IgD-negative memory B cell (primary cell): Measurements from ENCODE around the gene RAB5IF. TPM values are rescaled to one million over a fixed set of nuclear protein-coding genes. Genes with fewer than 3 reads are reported as not detected.

ENCODE experiments used
- H3K27ac Mint-ChIP-seq, 3 donors: one replicate each; pipeline ENCODE4 v1.8.0; 2020 to 2022; ENCODE audit warnings: mild to moderate bottlenecking in 3 of 3, mixed read lengths in 3 of 3, moderate library complexity in 1 of 3
- H3K27me3 Mint-ChIP-seq: one replicate; pipeline ENCODE4 v1.8.0; 2021; ENCODE audit warnings: mixed read lengths
- H3K36me3 Mint-ChIP-seq: one replicate; pipeline ENCODE4 v1.8.0; 2020; ENCODE audit warnings: mild to moderate bottlenecking, mixed read lengths
- H3K4me1 Mint-ChIP-seq, 3 donors: one replicate each; pipeline ENCODE4 v1.8.0; 2020 to 2022; ENCODE audit warnings: mixed read lengths in 3 of 3, mild to moderate bottlenecking in 1 of 3
- H3K4me3 Mint-ChIP-seq, 4 donors: one replicate each; pipeline ENCODE4 v1.8.0; 2020 to 2022; ENCODE audit warnings: mild to moderate bottlenecking in 4 of 4, mixed read lengths in 4 of 4, moderate library complexity in 3 of 4
- H3K9me3 Mint-ChIP-seq, 3 donors: one replicate each; pipeline ENCODE4 v1.8.0; 2020 to 2021; ENCODE audit warnings: mixed read lengths in 3 of 3, mild to moderate bottlenecking in 1 of 3
- polyA plus RNA-seq: library from polyadenylated mRNA; unstranded; fragments of 300-500 nt; fragmentation: Illumina TruSeq; gene quantifications from one replicate; pipeline ENCODE4 v1.2.3, GENCODE V29; 2021

Gene RAB5IF
- polyA plus RNA-seq, 1 donor from 2014 or later, result 126 TPM

DNA sequence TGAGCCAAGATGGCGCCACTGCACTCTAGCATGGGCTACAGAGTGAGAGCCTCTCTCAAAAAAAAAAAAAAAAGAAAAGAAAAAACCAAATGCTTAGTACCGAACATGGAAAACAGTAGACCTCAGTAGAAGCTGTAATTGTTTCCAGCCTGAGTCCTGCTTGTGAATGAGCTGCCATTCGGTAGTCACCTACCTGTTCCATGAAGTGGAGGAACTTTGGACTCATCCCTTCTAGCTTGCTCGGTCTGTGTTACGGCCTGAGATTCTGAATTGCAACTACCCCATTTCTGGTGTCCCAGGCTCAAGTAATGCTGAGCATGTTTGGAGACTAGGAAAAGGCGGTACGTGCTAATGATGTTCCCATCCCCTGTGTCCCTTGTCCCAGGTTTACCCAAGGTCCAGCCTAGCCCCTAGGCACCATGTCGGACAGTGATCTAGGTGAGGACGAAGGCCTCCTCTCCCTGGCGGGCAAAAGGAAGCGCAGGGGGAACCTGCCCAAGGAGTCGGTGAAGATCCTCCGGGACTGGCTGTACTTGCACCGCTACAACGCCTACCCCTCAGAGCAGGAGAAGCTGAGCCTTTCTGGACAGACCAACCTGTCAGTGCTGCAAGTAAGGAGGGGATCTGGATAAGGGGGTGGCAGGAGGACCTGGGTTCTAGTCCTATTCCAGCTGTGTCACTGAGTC is 27.1 kb upstream of the RAB5IF start:
- H3K4me3 Mint-ChIP-seq, result peak overlapping the region in 1 of 4 donors; percentile 26
- H3K4me1 Mint-ChIP-seq, result peaks cover 16 to 24% (median 16%) of the 10 kb centered on the region in 3 donors
- H3K36me3 Mint-ChIP-seq, result peaks cover 3% of the 10 kb centered on the region
- no peaks in the 10 kb centered on the region for H3K9me3 Mint-ChIP-seq
- peak overlapping the region in 2 of 3 donors; percentile 46 to 82 for H3K27ac Mint-ChIP-seq
- no peaks in the 10 kb centered on the region for H3K27me3 Mint-ChIP-seq

DNA sequence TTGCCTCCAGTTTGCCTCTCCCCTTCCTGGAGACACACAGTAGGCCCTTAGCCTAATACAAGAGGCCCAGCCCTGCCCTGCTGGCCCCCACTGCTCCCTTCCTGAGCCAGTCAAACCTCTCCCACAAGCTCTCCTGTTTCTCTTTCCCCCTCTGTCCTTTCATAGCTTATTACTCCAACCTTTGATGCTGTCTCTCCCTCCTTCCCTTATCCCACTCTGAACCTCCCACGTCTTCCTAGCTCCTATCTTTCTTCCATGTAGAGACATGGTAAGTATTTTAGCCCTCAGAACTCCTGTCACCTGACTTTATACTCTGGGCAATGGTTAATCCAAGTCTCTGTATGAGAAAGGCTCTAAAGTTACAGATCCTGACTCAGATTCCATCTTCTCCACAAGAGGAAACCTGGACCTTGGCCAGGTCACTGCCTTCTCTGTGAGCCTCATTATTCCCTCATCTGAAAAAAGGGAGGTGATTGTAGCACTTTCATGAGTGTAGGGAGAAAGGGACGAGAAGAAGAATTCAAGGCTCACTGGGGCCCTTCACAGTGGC is 25.5 kb upstream of the RAB5IF start:
- H3K4me1 Mint-ChIP-seq, result peaks cover 11 to 20% (median 14%) of the 10 kb centered on the region in 3 donors

GRCh38 chr20:36582322-36582721 is 23.3 kb upstream of the RAB5IF start:
- Mint-ChIP-seq H3K27ac (no peak overlapping the region), H3K27me3 (no peaks in the 10 kb centered on the region), H3K4me1 (peaks cover 7 to 11% (median 7%) of the 10 kb centered on the region in 3 donors), H3K36me3 (peaks cover 3% of the 10 kb centered on the region), H3K9me3 (no peaks in the 10 kb centered on the region), H3K4me3 (peak overlapping the region in 1 of 4 donors; percentile 61)

More for the DNA sequence above, 25.5 kb upstream of the RAB5IF start:
- Mint-ChIP-seq H3K9me3 (no peaks in the 10 kb centered on the region), H3K4me3 (peak overlapping the region in 2 of 4 donors; percentile 40 to 69), H3K36me3 (peaks cover 3% of the 10 kb centered on the region), H3K27me3 (no peaks in the 10 kb centered on the region), H3K27ac (peak overlapping the region; percentile 27 to 82 (median 32))

GRCh38 chr20:36582821-36583220 is 22.8 kb upstream of the RAB5IF start:
- Mint-ChIP-seq H3K4me3 (peak overlapping the region in 1 of 4 donors; percentile 61), H3K36me3 (peaks cover 3% of the 10 kb centered on the region)

GRCh38 chr20:36584018-36584481 is 21.5 kb upstream of the RAB5IF start:
- H3K36me3 Mint-ChIP-seq, result peaks cover 1% of the 10 kb centered on the region

More at GRCh38 chr20:36582821-36583220, 22.8 kb upstream of the RAB5IF start:
- peaks cover 11 to 14% (median 11%) of the 10 kb centered on the region in 3 donors for H3K4me1 Mint-ChIP-seq
- peak overlapping the region in 1 of 3 donors; percentile 76 for H3K27ac Mint-ChIP-seq
- no peaks in the 10 kb centered on the region for H3K9me3 Mint-ChIP-seq
- no peaks in the 10 kb centered on the region for H3K27me3 Mint-ChIP-seq

GRCh38 chr20:36585410-36586125 is 20.0 kb upstream of the RAB5IF start:
- H3K36me3 Mint-ChIP-seq, result no peaks in the 10 kb centered on the region
- H3K27me3 Mint-ChIP-seq, result no peaks in the 10 kb centered on the region
- peaks cover 8 to 17% (median 12%) of the 10 kb centered on the region in 3 donors for H3K4me1 Mint-ChIP-seq
- no peak overlapping the region for H3K4me3 Mint-ChIP-seq
- H3K27ac Mint-ChIP-seq, result peak overlapping the region in 2 of 3 donors; percentile 67 to 83
- H3K9me3 Mint-ChIP-seq, result no peaks in the 10 kb centered on the region

More at GRCh38 chr20:36584018-36584481, 21.5 kb upstream of the RAB5IF start:
- Mint-ChIP-seq H3K9me3 (no peaks in the 10 kb centered on the region), H3K27ac (peak overlapping the region in 2 of 3 donors; percentile 31 to 71), H3K4me1 (peaks cover 11 to 17% (median 16%) of the 10 kb centered on the region in 3 donors), H3K27me3 (no peaks in the 10 kb centered on the region), H3K4me3 (no peak overlapping the region)

DNA sequence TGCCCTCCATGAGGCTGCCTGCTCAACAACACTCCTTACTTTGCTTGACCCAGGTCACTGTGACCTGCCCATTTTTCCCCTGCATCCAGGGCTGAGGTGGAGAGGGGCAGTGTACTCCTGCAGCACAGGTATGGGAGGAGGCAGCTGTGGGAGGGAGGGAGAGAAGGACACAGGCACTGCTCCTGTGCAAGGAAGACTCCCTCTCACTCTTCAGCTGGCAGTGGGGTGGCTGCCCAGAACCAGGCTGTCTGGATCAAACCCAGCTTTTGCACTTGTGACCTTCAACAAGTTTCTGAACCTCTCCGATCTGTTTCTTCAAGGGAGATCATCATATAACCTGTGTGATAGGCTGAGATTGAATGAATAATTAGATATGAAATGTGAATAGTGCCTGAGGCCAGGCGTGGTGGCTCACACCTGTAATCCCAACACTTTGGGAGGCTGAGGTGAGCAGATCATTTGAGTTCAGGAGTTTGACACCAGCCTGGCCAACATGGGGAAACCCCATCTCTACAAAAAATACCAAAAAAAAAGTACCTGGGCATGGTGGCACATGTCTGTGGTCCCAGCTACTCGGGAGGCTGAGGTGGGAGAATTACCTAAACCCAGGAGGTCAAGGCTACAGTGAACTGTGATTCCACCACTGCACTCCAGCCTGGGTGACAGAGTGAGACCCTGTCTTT is 18.1 kb upstream of the RAB5IF start:
- Mint-ChIP-seq H3K9me3 (no peaks in the 10 kb centered on the region), H3K27me3 (no peaks in the 10 kb centered on the region), H3K4me1 (peaks cover 8 to 25% (median 12%) of the 10 kb centered on the region in 3 donors), H3K36me3 (no peaks in the 10 kb centered on the region), H3K27ac (peak overlapping the region; percentile 47 to 90 (median 83)), H3K4me3 (no peak overlapping the region)

DNA sequence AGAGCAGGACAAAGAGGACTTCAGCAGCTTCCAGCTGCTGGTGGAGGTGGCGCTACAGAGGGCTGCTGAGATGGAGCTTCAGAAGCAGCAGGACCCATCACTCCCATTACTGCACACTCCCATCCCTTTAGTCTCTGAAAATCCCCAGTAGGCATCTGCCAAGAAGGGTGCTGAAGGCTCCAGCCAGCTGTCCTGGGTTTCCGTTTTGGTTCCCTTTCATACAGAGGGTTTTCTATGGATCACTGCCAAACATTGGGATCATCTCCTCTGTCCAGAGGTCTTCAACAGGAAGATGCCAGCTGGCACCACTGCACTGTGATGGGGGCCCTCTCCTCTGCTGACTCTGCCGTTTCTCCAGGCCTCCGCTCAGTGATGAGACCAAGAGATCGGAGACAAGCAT is 14.3 kb upstream of the RAB5IF start:
- Mint-ChIP-seq H3K4me1 (peaks cover 23 to 44% (median 33%) of the 10 kb centered on the region in 3 donors), H3K9me3 (no peaks in the 10 kb centered on the region), H3K27ac (peak overlapping the region in 2 of 3 donors; percentile 83 to 98), H3K4me3 (peak overlapping the region in 1 of 4 donors; percentile 54), H3K27me3 (no peaks in the 10 kb centered on the region), H3K36me3 (no peaks in the 10 kb centered on the region)

GRCh38 chr20:36591854-36592641 is 13.5 kb upstream of the RAB5IF start:
- Mint-ChIP-seq H3K9me3 (no peaks in the 10 kb centered on the region), H3K27ac (peak overlapping the region; percentile 74 to 99 (median 98)), H3K36me3 (no peaks in the 10 kb centered on the region), H3K4me3 (peak overlapping the region in 1 of 4 donors; percentile 23), H3K27me3 (no peaks in the 10 kb centered on the region), H3K4me1 (peaks cover 21 to 39% (median 33%) of the 10 kb centered on the region in 3 donors)

DNA sequence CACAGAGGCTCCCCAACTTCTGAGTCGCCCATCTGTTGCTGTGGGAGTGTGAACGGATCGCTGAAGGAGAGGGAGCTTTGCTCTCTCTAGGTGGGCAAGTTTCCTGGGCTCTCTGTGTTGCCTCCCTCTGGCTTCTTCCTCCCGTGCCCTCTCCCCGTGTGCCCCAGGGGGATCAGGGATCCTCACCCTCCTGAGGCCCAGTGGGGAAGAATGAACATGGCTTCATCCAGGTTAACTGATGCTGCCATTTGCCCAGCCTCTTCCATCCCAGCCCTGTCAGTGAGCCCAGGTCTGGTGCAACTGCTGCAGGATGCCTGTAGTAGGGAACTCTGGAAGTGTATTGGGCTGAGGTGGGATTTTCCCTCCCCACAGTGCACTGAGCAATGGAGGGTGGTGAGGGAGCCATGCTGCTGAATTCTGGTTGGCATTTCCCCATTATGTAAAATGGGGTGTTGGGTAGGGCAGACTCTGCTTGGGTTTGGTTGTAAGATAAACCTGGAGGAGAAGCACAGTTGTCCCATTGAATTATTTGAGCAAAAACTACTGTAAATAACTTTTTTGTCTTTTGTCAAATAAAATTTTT is 12.1 kb upstream of the RAB5IF start:
- Mint-ChIP-seq H3K27ac (peak overlapping the region; percentile 82 to 99 (median 98)), H3K36me3 (no peaks in the 10 kb centered on the region), H3K4me3 (peak overlapping the region in 1 of 4 donors; percentile 51), H3K27me3 (no peaks in the 10 kb centered on the region), H3K9me3 (no peaks in the 10 kb centered on the region), H3K4me1 (peaks cover 22 to 38% (median 28%) of the 10 kb centered on the region in 3 donors)

DNA sequence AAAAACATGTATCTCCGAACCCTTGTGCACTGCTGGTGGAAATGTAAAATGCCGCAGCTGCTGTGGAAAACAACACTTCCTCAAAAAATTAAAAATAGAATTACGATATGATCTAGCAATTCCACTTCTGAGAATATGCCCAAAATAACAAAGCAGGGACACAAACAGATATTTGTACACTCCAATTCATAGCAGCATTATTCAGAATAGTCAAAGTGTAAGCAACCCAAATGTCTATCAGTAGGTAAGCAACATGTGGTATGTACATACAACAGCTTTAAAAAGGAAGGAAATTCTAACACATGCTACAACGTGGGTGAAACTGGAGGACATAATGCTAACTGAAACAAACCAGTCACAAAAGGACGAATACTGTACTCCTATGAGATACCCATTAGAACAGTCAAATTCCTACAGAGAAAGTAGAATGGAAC is 5.7 kb upstream of the RAB5IF start:
- peak overlapping the region; percentile 83 to 89 (median 87) for H3K27ac Mint-ChIP-seq
- peak overlapping the region; percentile 55 to 86 (median 76) for H3K4me3 Mint-ChIP-seq
- H3K9me3 Mint-ChIP-seq, result no peaks in the 10 kb centered on the region

DNA sequence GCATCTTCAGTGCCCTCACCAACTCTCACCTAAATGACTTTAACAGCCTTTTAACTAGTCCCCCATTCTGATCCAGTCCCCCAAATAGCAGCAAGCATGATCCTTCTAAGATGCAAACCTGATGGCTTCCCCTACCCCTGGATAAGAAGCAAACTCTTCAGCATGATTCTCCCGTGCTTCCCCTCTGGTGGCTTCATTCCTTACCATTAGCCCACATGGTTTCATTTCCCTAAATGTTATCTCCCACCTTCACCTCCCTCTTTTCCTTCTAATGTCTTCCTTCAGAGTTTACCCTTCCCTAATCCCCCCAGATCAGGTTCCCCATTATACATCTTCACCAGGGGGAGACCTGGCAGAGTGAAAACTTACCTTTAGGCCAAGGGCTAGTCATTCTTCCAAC is 4.0 kb upstream of the RAB5IF start:
- Mint-ChIP-seq H3K27ac (peak overlapping the region in 1 of 3 donors; percentile 94), H3K36me3 (no peaks in the 10 kb centered on the region), H3K4me1 (peaks cover 24 to 33% (median 32%) of the 10 kb centered on the region in 3 donors), H3K4me3 (peak overlapping the region in 3 of 4 donors; percentile 39 to 89 (median 83)), H3K27me3 (no peaks in the 10 kb centered on the region), H3K9me3 (no peaks in the 10 kb centered on the region)

More for the DNA sequence above, 5.7 kb upstream of the RAB5IF start:
- Mint-ChIP-seq H3K27me3 (no peaks in the 10 kb centered on the region), H3K36me3 (no peaks in the 10 kb centered on the region), H3K4me1 (peaks cover 28 to 35% (median 31%) of the 10 kb centered on the region in 3 donors)

GRCh38 chr20:36604952-36605398 is 604 bp upstream of the RAB5IF start:
- Mint-ChIP-seq H3K4me3 (peak overlapping the region; percentile 89 to 97 (median 96)), H3K4me1 (peaks cover 23 to 33% (median 30%) of the 10 kb centered on the region in 3 donors), H3K9me3 (no peaks in the 10 kb centered on the region), H3K27ac (peak overlapping the region; percentile 98 to 99 (median 98)), H3K36me3 (no peaks in the 10 kb centered on the region), H3K27me3 (no peaks in the 10 kb centered on the region)
